Aortic smooth muscle cell (primary cell): ENCODE data around the gene GADL1. TPM values are rescaled to one million over a fixed set of nuclear protein-coding genes. Genes with fewer than 3 reads are reported as not detected.

Source experiments
- total RNA-seq: library from RNA; depleted of rRNA; stranded (reverse); fragments of >200 nt; gene quantifications from 2 replicates; pipeline ENCODE4 v1.2.3, GENCODE V29; 2014

The GADL1 gene, protein sequence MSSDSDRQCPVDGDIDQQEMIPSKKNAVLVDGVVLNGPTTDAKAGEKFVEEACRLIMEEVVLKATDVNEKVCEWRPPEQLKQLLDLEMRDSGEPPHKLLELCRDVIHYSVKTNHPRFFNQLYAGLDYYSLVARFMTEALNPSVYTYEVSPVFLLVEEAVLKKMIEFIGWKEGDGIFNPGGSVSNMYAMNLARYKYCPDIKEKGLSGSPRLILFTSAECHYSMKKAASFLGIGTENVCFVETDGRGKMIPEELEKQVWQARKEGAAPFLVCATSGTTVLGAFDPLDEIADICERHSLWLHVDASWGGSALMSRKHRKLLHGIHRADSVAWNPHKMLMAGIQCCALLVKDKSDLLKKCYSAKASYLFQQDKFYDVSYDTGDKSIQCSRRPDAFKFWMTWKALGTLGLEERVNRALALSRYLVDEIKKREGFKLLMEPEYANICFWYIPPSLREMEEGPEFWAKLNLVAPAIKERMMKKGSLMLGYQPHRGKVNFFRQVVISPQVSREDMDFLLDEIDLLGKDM
- under 0.01 and 0.06 TPM in 2 replicates for total RNA-seq

DNA sequence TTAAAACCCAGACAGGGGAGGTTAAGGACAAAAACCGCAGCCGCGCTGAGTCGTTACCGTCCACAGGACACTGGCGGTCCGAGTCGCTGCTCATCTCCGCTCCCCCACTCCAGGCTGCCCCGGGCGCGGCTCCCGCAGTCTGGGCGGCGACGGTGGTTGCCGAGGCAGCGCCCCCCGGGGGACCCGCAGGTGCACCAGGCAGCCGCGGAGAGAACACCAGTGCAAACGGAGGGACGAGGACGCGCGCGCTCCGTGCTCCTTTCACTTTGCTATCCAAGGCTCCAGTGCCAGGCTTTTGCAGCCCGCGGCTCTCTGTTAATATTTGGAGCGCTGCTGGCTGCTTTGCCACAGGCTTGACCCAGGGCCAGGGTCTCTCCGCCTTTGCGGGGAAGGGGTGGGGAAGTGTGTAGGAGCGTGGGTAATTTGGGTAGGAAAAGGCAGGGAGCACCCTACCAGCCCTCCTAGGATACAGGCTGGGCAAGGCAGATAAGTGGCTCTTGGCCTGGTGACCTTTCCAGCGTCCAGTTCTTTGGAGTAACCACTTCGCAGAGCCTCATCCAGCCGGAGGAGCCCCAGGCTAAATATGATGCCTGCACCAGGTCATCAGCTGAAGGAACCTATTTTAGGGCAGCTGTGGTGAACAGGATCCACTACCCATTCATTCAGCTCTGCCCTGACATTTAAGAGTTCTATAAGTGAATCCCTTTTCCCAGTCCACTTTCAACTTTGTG, at the start of gene GADL1:
Gene GADL1, minus strand, starts transcription at position 141 of the 731 bp plus-strand sequence. Its CDS starts 47 bp downstream, at position 94.

